HFF-Myc (cell line): ENCODE results near the gene CSRP1.
A peak's percentile ranks its signal among the peaks of the same experiment; 100 is the strongest.

Source experiments
- DNase-seq: peaks from one replicate; pipeline ENCODE4 v3.0.0-alpha.2; 2011; ENCODE audit warnings: low read depth; ENCODE audit errors: extremely low read depth
- H3K4me3 ChIP-seq: replicated peaks from 2 replicates; pipeline ENCODE4 v1.5.1; 2011; ENCODE audit warnings: low read depth, mild to moderate bottlenecking, control low read depth, low read length
- CTCF ChIP-seq: IDR thresholded peaks from 2 replicates; pipeline ENCODE4 v1.5.1; 2012; ENCODE audit warnings: mild to moderate bottlenecking, low read depth, low read length, control low read depth; ENCODE audit errors: missing control alignments

The CSRP1 gene

GRCh38 chr1:201454608-201455007, 52.3 kb downstream of the CSRP1 start:
- no peak for TF ChIP-seq CTCF
- H3K4me3 ChIP-seq, result no peak overlapping the region
- no peak for DNase-seq

GRCh38 chr1:201452866-201453265, 54.1 kb downstream of the CSRP1 start:
- H3K4me3 ChIP-seq, result no peak overlapping the region
- DNase-seq, result no peak
- TF ChIP-seq CTCF, result no peak

GRCh38 chr1:201450721-201451291, 56.1 kb downstream of the CSRP1 start:
- H3K4me3 ChIP-seq, result no peak overlapping the region
- TF ChIP-seq CTCF, result no peak
- no peak for DNase-seq

GRCh38 chr1:201448990-201449389, 57.9 kb downstream of the CSRP1 start:
- TF ChIP-seq CTCF, result no peak
- no peak for DNase-seq

GRCh38 chr1:201447903-201448871, 58.7 kb downstream of the CSRP1 start:
- DNase-seq, result no peak
- peak; percentile 90 for TF ChIP-seq CTCF
- H3K4me3 ChIP-seq, result no peak overlapping the region

More at GRCh38 chr1:201448990-201449389, 57.9 kb downstream of the CSRP1 start:
- H3K4me3 ChIP-seq, result no peak overlapping the region

- DNase-seq, result no peak
- no peak overlapping the region for H3K4me3 ChIP-seq
- TF ChIP-seq CTCF, result no peak
Observed at GRCh38 chr1:201445310-201445709, 61.6 kb downstream of the CSRP1 start.
